Natural killer cell (primary cell): ENCODE data around the gene FRMD4A. TPM values are rescaled to one million over a fixed set of nuclear protein-coding genes. Genes with fewer than 3 reads are reported as not detected.

Experiments
- ATAC-seq, 3 donors: fragments of 150-1000 bp in 2 of 3; fragments of 200-7000 bp in 1 of 3; cut with Tn5 transposase; 1 replicate in 1 of 3; 2 replicates in 2 of 3; pipeline ENCODE4 v1.10.0; 2021; ENCODE audit warnings: mild to moderate bottlenecking in 2 of 3, moderate library complexity in 2 of 3
- DNase-seq, 2 donors: peaks; one replicate each; pipeline versions ENCODE4 v3.0.0 to v3.0.0-alpha.2; 2013 to 2021; ENCODE audit warnings: mixed read lengths in 1 of 2
- H3K27ac ChIP-seq: one replicate; pipeline ENCODE4 v1.5.1; 2013; ENCODE audit warnings: mild to moderate bottlenecking, low read length
- H3K27me3 ChIP-seq: one replicate; pipeline ENCODE4 v1.6.1; 2013; ENCODE audit warnings: low read length; ENCODE audit not compliant: control insufficient read depth, insufficient read depth
- H3K36me3 ChIP-seq: one replicate; pipeline ENCODE4 v1.6.1; 2013; ENCODE audit warnings: low read length; ENCODE audit not compliant: control insufficient read depth, insufficient read depth
- H3K4me1 ChIP-seq: one replicate; pipeline ENCODE4 v1.6.1; 2013; ENCODE audit warnings: low read length; ENCODE audit not compliant: control insufficient read depth, insufficient read depth
- H3K4me3 ChIP-seq: one replicate; pipeline ENCODE4 v1.5.1; 2013; ENCODE audit warnings: low read length
- H3K9me3 ChIP-seq: one replicate; pipeline ENCODE4 v1.6.1; 2013; ENCODE audit warnings: low read length; ENCODE audit not compliant: control insufficient read depth, insufficient read depth
- H3K27ac Mint-ChIP-seq, 2 donors: one replicate each; pipeline ENCODE4 v1.8.0; 2022; ENCODE audit warnings: mild to moderate bottlenecking in 2 of 2, mixed read lengths in 2 of 2, moderate library complexity in 1 of 2
- H3K27me3 Mint-ChIP-seq, 2 donors: one replicate each; pipeline ENCODE4 v1.8.0; 2022; ENCODE audit warnings: low read depth in 2 of 2, mixed read lengths in 2 of 2
- H3K36me3 Mint-ChIP-seq: one replicate; pipeline ENCODE4 v1.8.0; 2022; ENCODE audit warnings: mixed read lengths
- H3K4me1 Mint-ChIP-seq, 2 donors: one replicate each; pipeline ENCODE4 v1.8.0; 2022; ENCODE audit warnings: mixed read lengths in 2 of 2
- H3K4me3 Mint-ChIP-seq: one replicate; pipeline ENCODE4 v1.8.0; 2022; ENCODE audit warnings: mild to moderate bottlenecking, moderate library complexity, mixed read lengths
- H3K9me3 Mint-ChIP-seq, 2 donors: one replicate each; pipeline ENCODE4 v1.8.0; 2022; ENCODE audit warnings: mixed read lengths in 2 of 2
- CTCF ChIP-seq: fragments of 200-600 bp; IDR thresholded peaks from one replicate; pipeline ENCODE4 v1.8.0; 2022; ENCODE audit warnings: antibody characterized with exemption
- WGBS: methylation state at CpG from one replicate; pipeline ENCODE4 v1.1.7; 2013; ENCODE audit warnings: missing lambda C conversion rate; ENCODE audit not compliant: insufficient coverage; 5-methylcytosine and 5-hydroxymethylcytosine counted together
- intact Hi-C: fragments of 100-400 bp; cut with micrococcal nuclease; formaldehyde crosslinking; loops from one replicate; pipeline ENCODE4 v1.14.2; 2022
- total RNA-seq, 4 donors: library from RNA; stranded (reverse); fragments of 120-200 nt in 1 of 4; gene quantifications; one replicate each; pipeline versions ENCODE4 v1.2.3 to v1.2.4, GENCODE V29; 2013 to 2022

FRMD4A gene
- total RNA-seq, 3 donors from 2014 or later (not counting 1 experiment from before 2014, with no cell fraction given): 0.36 to 0.38 TPM; not detected in 1

GRCh38 chr10:13930120-13930519 is 400.6 kb downstream of the FRMD4A start:
- Mint-ChIP-seq H3K4me1 (peaks cover 0 to 6% of the 10 kb centered on the region in 2 donors), H3K36me3 (no peaks in the 10 kb centered on the region), H3K27me3 (peaks cover 15 to 27% of the 10 kb centered on the region in 2 donors), H3K4me3 (no peak overlapping the region), H3K9me3 (no peaks in the 10 kb centered on the region), H3K27ac (no peak overlapping the region)
- Histone ChIP-seq H3K27ac (no peak overlapping the region), H3K36me3 (no peaks in the 10 kb centered on the region), H3K9me3 (no peaks in the 10 kb centered on the region), H3K27me3 (no peaks in the 10 kb centered on the region), H3K4me1 (no peaks in the 10 kb centered on the region), H3K4me3 (no peak overlapping the region)
- ATAC-seq (peak; percentile 26 to 66 (median 45)), DNase-seq (peak in 1 of 2 donors; percentile 61)
- WGBS: 43% methylated on average over 8 of the region's 10 CpGs
- TF ChIP-seq CTCF: no peak
- intact Hi-C loops: no loop called here

DNA sequence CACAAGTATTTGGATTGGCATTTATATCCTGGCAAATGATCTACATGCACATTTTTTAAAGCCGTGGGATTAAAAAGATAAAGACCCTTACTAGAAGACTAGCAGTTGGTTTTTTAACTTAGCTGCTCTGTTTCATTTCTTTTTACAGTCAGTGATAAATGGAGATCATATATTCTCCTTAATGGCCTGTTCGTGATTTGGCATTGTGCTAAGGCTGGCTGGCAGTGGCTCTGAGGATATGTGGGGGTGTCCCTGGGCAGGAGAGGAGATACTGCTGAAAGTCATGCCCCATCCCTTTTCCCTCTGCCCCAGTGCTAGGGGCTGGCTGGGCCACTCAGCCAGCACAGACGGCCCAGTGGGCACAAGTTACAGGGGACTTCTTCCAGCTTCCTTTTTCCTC is 402.3 kb downstream of the FRMD4A start:
- Mint-ChIP-seq H3K4me1 (peaks cover 0 to 6% of the 10 kb centered on the region in 2 donors), H3K9me3 (no peaks in the 10 kb centered on the region), H3K27me3 (peaks cover 11 to 31% of the 10 kb centered on the region in 2 donors), H3K4me3 (no peak overlapping the region), H3K27ac (no peak overlapping the region), H3K36me3 (no peaks in the 10 kb centered on the region)
- intact Hi-C loops: no loop called here
- WGBS: 88% methylated on average over 3 of the region's 3 CpGs
- ATAC-seq (no peak), DNase-seq (no peak)
- H3K9me3 ChIP-seq: no peaks in the 10 kb centered on the region
- H3K4me3 ChIP-seq: no peak overlapping the region
- TF ChIP-seq CTCF: no peak
- no peak overlapping the region for H3K27ac ChIP-seq
- no peaks in the 10 kb centered on the region for H3K27me3 ChIP-seq
- H3K4me1 ChIP-seq: no peaks in the 10 kb centered on the region
- H3K36me3 ChIP-seq: no peaks in the 10 kb centered on the region

DNA sequence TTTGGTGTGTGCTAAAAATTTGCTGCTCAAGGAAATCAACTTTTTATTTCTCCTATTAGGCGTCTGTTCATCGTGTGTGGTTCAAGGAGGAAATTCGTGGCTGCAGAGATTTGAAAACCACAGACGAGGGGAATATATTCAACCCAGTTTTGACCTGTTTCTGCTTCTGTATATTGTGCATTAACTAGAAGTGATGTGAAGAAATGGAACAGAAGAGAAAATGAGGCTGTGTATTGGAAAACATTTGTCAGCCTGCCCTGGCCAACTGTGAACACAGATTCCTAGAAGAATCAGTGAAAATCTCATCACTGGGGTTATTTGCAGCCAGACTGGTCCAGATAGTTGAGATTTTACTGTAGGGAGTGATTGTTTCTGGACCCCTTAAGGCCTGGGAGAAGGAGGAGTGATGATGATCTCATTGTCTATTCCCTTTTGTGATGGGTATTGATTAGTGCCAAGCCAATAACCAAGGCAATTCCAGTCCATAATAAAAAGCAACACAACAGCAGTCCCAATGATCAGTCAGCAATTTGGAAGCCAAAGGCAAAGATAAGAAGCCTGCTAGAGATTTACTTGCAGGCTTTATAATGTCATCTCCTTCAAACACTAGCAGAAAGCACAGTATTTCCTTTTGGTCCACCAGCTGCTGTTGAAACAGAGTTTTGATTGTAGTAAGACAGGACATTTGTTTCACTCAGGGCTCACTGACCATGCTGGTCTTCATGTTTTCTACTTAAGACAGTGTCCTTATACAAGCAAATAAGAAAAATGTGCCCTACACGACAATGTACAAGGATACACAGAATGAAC is 404.5 kb downstream of the FRMD4A start:
- no peaks in the 10 kb centered on the region for H3K36me3 Mint-ChIP-seq
- H3K27me3 ChIP-seq: no peaks in the 10 kb centered on the region
- intact Hi-C loops: no loop called here
- H3K4me3 ChIP-seq: no peak overlapping the region
- no peaks in the 10 kb centered on the region for H3K36me3 ChIP-seq
- peaks cover 0 to 6% of the 10 kb centered on the region in 2 donors for H3K4me1 Mint-ChIP-seq
- no peaks in the 10 kb centered on the region for H3K9me3 ChIP-seq
- TF ChIP-seq CTCF: no peak
- no peaks in the 10 kb centered on the region for H3K9me3 Mint-ChIP-seq
- WGBS: 18% methylated on average over 5 of the region's 5 CpGs
- H3K4me1 ChIP-seq: no peaks in the 10 kb centered on the region
- peaks cover 6 to 23% of the 10 kb centered on the region in 2 donors for H3K27me3 Mint-ChIP-seq
- no peak overlapping the region for H3K4me3 Mint-ChIP-seq
- ATAC-seq (no peak), DNase-seq (no peak)
- no peak overlapping the region for H3K27ac ChIP-seq
- H3K27ac Mint-ChIP-seq: no peak overlapping the region
